ENCODE measurements around the gene HOOK1.

Gene HOOK1

GRCh38 chr1:59814901-59815825 is at the start of gene HOOK1:
HOOK1 (plus strand) TSS chr1:59814949; CDS start chr1:59815118, 169 bp downstream.
- DNase-seq (ENCODE audit: low read depth in 2 of 2) = no peak

- DNase-seq (ENCODE audit: low read depth in 2 of 2) = no peak
Measured at GRCh38 chr1:59765011-59765730, 49.6 kb upstream of the HOOK1 start.

GRCh38 chr1:59766227-59766855 is 48.4 kb upstream of the HOOK1 start:
- no peak for DNase-seq (ENCODE audit: low read depth in 2 of 2)

- no peak for DNase-seq (ENCODE audit: low read depth in 2 of 2)
Measured at GRCh38 chr1:59767119-59767518, 47.6 kb upstream of the HOOK1 start.

- DNase-seq (ENCODE audit: low read depth in 2 of 2) = no peak
Measured at GRCh38 chr1:59768792-59769735, 45.7 kb upstream of the HOOK1 start.

- DNase-seq (ENCODE audit: low read depth in 2 of 2) = no peak
Measured at GRCh38 chr1:59769736-59770095, 45.0 kb upstream of the HOOK1 start.

GRCh38 chr1:59771361-59771760 is 43.4 kb upstream of the HOOK1 start:
- DNase-seq (ENCODE audit: low read depth in 2 of 2) = no peak

- no peak for DNase-seq (ENCODE audit: low read depth in 2 of 2)
Measured at GRCh38 chr1:59775480-59775879, 39.3 kb upstream of the HOOK1 start.

- DNase-seq (ENCODE audit: low read depth in 2 of 2) = no peak
Measured at GRCh38 chr1:59776960-59777852, 37.5 kb upstream of the HOOK1 start.

- DNase-seq (ENCODE audit: low read depth in 2 of 2) = no peak
Measured at GRCh38 chr1:59779949-59780348, 34.8 kb upstream of the HOOK1 start.

- no peak for DNase-seq (ENCODE audit: low read depth in 2 of 2)
Measured at GRCh38 chr1:59788825-59789224, 25.9 kb upstream of the HOOK1 start.

- DNase-seq (ENCODE audit: low read depth in 2 of 2) = no peak
Measured at GRCh38 chr1:59798600-59798999, 16.1 kb upstream of the HOOK1 start.

GRCh38 chr1:59803458-59804038 is 11.2 kb upstream of the HOOK1 start:
- no peak for DNase-seq (ENCODE audit: low read depth in 2 of 2)

- DNase-seq (ENCODE audit: low read depth in 2 of 2) = no peak
Measured at GRCh38 chr1:59804301-59804700, 10.4 kb upstream of the HOOK1 start.

GRCh38 chr1:59805554-59805953 is 9.2 kb upstream of the HOOK1 start:
- DNase-seq (ENCODE audit: low read depth in 2 of 2) = no peak

- DNase-seq (ENCODE audit: low read depth in 2 of 2) = peak; percentile 76 to 78
Measured at GRCh38 chr1:59814180-59814900, 409 bp upstream of the HOOK1 start.

GRCh38 chr1:59815892-59816291 is 1.1 kb downstream of the HOOK1 start:
- DNase-seq (ENCODE audit: low read depth in 2 of 2) = no peak

- no peak for DNase-seq (ENCODE audit: low read depth in 2 of 2)
Measured at GRCh38 chr1:59816318-59816878, 1.6 kb downstream of the HOOK1 start.

Data from stimulated activated CD4-positive, alpha-beta T cell treated with anti-CD3 and anti-CD28 coated beads, Interleukin-15, amount 100 ng/mL, for 48 hours (primary cell).